D721Med (cell line): Measurements from ENCODE around the gene PI4KB.

ENCODE experiments used
- DNase-seq: peaks from one replicate; pipeline ENCODE4 v3.0.0; 2011; ENCODE audit warnings: low spot score; ENCODE audit not compliant: insufficient read length
- FAIRE-seq: peaks from 2 replicates; lab custom pipeline; 2011; peaks lifted over from hg19 to GRCh38; lab: Jason Lieb, UNC
- CTCF ChIP-seq: IDR thresholded peaks from 2 replicates; pipeline ENCODE4 v1.5.1; 2012; ENCODE audit warnings: mild to moderate bottlenecking, control low read depth; ENCODE audit not compliant: insufficient read depth; ENCODE audit errors: missing control alignments

The PI4KB gene

GRCh38 chr1:151343587-151343986 is 16.4 kb upstream of the PI4KB start:
- FAIRE-seq (no peak), DNase-seq (no peak)
- TF ChIP-seq CTCF = no peak

- TF ChIP-seq CTCF = no peak
- DNase-seq (no peak), FAIRE-seq (no peak)
These were observed 15.4 kb upstream of the PI4KB start for GRCh38 chr1:151342569-151342968.

GRCh38 chr1:151342021-151342420 is 14.8 kb upstream of the PI4KB start:
- no peak for TF ChIP-seq CTCF
- FAIRE-seq (no peak), DNase-seq (no peak)

- DNase-seq (no peak), FAIRE-seq (peak; percentile 89)
- peak; percentile 96 for TF ChIP-seq CTCF
These were observed 13.9 kb upstream of the PI4KB start for GRCh38 chr1:151340870-151341754.

- TF ChIP-seq CTCF = no peak
- no peak for DNase-seq
- no peak for FAIRE-seq
These were observed 9.3 kb upstream of the PI4KB start for GRCh38 chr1:151336556-151336955.

- FAIRE-seq (no peak), DNase-seq (no peak)
- TF ChIP-seq CTCF = no peak
These were observed 7.6 kb upstream of the PI4KB start for GRCh38 chr1:151334822-151335221.

GRCh38 chr1:151327903-151328674 is 873 bp upstream of the PI4KB start:
- DNase-seq (no peak), FAIRE-seq (no peak)
- TF ChIP-seq CTCF = no peak
